ENCODE results near the gene ST3GAL5. TPM values are rescaled to one million over a fixed set of nuclear protein-coding genes. Genes with fewer than 3 reads are reported as not detected.

Gene ST3GAL5
- total RNA-seq, 2 experiments from 2014 or later, result 9.6 to 11.5 TPM

DNA sequence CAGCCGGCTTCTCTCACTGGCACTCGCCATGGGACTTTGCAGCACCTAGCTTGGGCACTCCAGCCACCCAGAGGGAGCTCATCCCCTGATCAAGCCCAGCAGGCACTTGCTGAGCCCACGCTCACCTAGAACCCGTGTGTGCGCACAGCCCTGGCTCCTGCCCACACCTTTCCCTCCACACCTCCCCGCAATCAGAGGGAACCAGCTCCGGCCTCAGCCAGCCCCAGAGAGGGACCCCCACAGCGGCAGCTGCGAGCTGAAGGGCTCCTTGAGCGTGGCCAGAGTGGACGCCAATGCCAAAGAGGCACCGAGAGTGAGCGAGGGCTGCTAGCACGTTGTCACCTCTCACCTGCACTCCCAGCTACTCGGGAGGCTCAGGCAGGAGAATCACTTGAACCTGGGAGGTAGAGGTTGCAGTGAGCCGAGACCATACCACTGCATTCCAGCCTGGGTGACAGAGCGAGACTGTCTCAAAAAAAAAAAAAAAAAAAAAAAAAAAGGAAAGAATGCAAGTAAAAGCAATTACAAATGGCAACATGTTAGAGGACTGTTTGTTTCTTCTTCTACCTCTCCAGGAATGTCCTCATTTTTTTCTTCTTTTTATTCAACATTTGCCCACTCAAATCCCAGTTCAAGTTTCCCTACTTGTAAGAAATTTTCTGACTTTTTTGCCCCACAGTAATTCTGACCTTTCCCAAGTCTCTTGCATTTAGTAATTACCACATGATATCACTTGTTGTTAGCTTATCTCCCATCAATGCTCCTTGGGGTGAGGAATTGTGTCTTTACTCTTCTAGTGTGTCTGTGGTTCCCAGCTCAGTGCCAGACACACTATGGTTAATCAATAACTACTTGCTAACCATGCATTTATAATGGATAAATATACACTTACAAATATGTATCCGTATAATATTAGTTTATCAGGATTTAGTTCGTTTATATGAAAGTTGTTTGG lies 40.6 kb upstream of the ST3GAL5 start:
- H3K27me3 Mint-ChIP-seq, result peaks cover 2% of the 10 kb centered on the region
- H3K36me3 Mint-ChIP-seq, result no peaks in the 10 kb centered on the region
- H3K9me3 Mint-ChIP-seq, result no peaks in the 10 kb centered on the region
- H3K4me3 Mint-ChIP-seq, result no peak overlapping the region
- DNase-seq, result no peak
- H3K4me1 Mint-ChIP-seq (ENCODE audit: low read depth), result peaks cover 15% of the 10 kb centered on the region
- POLR2A ChIA-PET, result interaction anchor here (1.3 kb wide), 1 partner anchor 10 kb away, joined by 4 read pairs; no protein-coding TSS in a partner anchor
- H3K27ac Mint-ChIP-seq, result no peak overlapping the region
- CTCF ChIA-PET, result interaction anchor here (0.8 to 0.9 kb wide), 2 partner anchors 10 to 292 kb away, joined by 3 read pairs; no protein-coding TSS in a partner anchor
- intact Hi-C loops (cut with micrococcal nuclease), result no loop called here

DNA sequence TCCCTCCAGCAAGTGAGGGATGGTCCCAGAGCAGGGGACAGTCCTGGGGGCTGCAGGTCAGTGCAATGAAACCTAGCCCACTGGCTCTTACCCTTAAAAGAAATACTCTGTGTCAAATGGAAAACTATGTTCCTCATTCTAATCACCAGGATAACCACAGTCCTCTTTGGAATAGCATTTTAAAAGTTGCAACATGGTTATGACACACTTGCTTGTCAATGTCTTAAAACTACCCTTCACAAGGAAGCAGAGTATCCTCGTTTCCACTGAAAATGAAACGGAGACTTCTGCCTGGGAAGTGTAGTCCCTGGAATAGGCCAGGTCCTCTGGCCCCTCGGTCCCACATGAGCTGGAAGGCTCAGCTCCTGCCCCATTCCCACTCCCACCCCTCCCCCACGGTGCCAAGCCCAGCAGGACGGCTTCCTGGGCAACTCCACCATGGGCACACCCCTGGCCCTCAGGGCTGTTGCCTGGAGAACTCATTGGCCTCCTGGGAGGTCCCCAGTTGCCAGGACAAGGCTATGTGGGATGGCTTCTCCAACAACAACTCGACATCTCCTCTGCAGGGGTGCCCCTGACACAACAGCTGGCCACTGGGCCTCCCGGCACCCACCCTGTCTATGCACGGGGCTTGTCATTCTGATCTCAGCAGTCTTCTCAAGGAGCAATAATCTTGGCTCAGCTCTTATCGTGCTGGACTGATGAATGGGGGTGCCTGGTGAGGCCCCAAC lies 38.3 kb upstream of the ST3GAL5 start:
- Mint-ChIP-seq H3K36me3 (no peaks in the 10 kb centered on the region), H3K27me3 (peaks cover 2% of the 10 kb centered on the region), H3K9me3 (no peaks in the 10 kb centered on the region), H3K27ac (no peak overlapping the region), H3K4me3 (no peak overlapping the region), H3K4me1 (ENCODE audit: low read depth) (peaks cover 2% of the 10 kb centered on the region)
- ChIA-PET CTCF (no interaction called here), POLR2A (no interaction called here)
- intact Hi-C loops (cut with micrococcal nuclease), result no loop called here
- DNase-seq, result no peak

DNA sequence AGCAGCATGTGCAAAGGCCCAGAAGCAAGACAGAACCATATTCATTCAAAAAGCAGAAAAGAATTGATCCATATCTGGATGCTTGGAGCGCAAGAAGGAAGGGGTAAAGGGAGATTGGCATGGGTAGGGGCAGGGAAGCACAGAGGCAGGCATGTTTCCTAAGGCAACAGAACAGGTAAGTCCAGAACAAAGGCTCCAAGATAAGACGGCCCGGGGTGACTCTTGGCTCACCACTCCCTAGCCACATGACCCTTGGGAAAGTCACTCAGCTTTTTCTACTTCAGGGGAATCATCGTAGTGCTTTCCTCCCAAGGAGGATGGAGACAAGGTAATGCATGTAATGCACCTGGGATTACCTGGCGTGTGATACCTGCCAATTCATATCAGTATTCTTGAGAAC lies 37.7 kb upstream of the ST3GAL5 start:
- DNase-seq, result no peak
- H3K9me3 Mint-ChIP-seq, result no peaks in the 10 kb centered on the region
- intact Hi-C loops (cut with micrococcal nuclease), result no loop called here
- peaks cover 2% of the 10 kb centered on the region for H3K4me1 Mint-ChIP-seq (ENCODE audit: low read depth)
- H3K4me3 Mint-ChIP-seq, result no peak overlapping the region
- H3K27me3 Mint-ChIP-seq, result peaks cover 2% of the 10 kb centered on the region
- CTCF ChIA-PET, result no interaction called here
- no peaks in the 10 kb centered on the region for H3K36me3 Mint-ChIP-seq
- H3K27ac Mint-ChIP-seq, result no peak overlapping the region
- POLR2A ChIA-PET, result no interaction called here

DNA sequence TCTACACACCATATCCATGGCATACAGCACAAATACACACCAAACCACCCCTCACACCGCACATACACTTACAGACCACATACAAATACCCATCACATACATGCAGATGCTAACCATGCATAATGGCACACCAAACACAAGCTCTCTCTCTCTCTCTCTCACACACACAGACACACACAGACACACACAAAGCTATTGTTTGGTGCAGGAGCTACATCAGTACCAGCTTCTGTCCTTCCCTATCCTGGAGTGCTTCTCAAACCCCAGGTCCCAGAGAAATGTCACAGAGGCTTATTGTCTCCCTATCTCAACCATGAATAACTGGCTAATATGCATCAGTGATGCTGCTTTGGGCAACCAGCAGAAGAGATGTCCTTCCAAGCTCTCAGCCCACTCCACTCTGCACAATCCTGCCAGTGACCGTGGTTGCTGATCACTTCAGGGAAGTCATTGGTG lies 36.5 kb upstream of the ST3GAL5 start:
- DNase-seq, result no peak
- H3K27me3 Mint-ChIP-seq, result peaks cover 2% of the 10 kb centered on the region
- ChIA-PET POLR2A (no interaction called here), CTCF (interaction anchor here (1.0 kb wide), 1 partner anchor 98 kb away, joined by 3 read pairs; no protein-coding TSS in a partner anchor)
- no peak overlapping the region for H3K4me3 Mint-ChIP-seq
- intact Hi-C loops (cut with micrococcal nuclease), result no loop called here
- H3K4me1 Mint-ChIP-seq (ENCODE audit: low read depth), result peaks cover 2% of the 10 kb centered on the region
- no peaks in the 10 kb centered on the region for H3K36me3 Mint-ChIP-seq
- H3K27ac Mint-ChIP-seq, result no peak overlapping the region
- no peaks in the 10 kb centered on the region for H3K9me3 Mint-ChIP-seq

DNA sequence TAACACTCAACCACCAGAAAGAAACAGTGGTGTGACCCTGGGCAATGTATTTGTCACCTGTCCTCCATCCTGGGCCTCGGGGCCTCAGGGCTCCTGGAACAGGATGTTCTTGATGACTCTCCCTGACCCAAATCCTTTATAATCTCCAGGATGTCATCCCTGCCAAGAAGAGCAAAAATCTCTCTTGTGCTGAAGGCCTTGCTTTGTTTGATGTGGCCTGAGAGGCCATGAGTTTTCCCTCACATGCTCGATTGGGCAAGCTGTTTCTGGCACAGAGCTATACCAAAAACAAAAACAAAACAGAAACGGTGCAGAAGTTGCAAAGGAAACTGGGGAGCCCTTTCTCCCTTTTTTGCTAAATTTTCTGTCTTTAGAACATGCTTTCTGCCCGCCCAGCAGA lies 35.7 kb upstream of the ST3GAL5 start:
- H3K9me3 Mint-ChIP-seq, result no peaks in the 10 kb centered on the region
- peaks cover 2% of the 10 kb centered on the region for H3K4me1 Mint-ChIP-seq (ENCODE audit: low read depth)
- ChIA-PET CTCF (interaction anchor here (0.7 to 1.0 kb wide), 3 partner anchors 14 to 112 kb away, joined by 3 read pairs; no protein-coding TSS in a partner anchor), POLR2A (no interaction called here)
- intact Hi-C loops (cut with micrococcal nuclease), result no loop called here
- DNase-seq, result no peak
- no peak overlapping the region for H3K27ac Mint-ChIP-seq
- no peak overlapping the region for H3K4me3 Mint-ChIP-seq
- H3K36me3 Mint-ChIP-seq, result no peaks in the 10 kb centered on the region
- H3K27me3 Mint-ChIP-seq, result peaks cover 2% of the 10 kb centered on the region

DNA sequence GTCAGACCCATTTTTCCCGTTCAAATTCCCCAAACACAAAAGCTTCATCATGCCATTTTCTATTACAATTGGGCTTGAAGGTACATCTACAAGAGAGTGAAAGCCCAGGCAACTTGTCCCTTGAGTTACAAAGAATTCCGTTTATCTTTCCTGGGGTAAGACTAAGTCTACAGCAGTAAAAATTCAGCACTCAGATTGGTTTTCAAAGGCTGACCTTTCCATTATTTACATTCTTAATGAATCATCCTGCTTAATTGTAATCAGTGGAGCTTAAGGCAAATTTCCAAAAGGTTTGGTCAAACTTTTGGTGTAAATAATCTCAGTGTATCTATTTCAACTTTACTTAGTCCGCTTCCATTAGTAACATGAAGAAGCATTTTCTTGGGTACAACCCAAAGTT lies 33.4 kb upstream of the ST3GAL5 start:
- Mint-ChIP-seq H3K4me1 (ENCODE audit: low read depth) (peaks cover 2% of the 10 kb centered on the region), H3K4me3 (no peak overlapping the region), H3K36me3 (no peaks in the 10 kb centered on the region), H3K9me3 (no peaks in the 10 kb centered on the region), H3K27me3 (peaks cover 4% of the 10 kb centered on the region), H3K27ac (no peak overlapping the region)
- intact Hi-C loops (cut with micrococcal nuclease), result no loop called here
- ChIA-PET POLR2A (interaction anchor here (0.7 kb wide), 1 partner anchor 94 kb away, joined by 3 read pairs; no protein-coding TSS in a partner anchor), CTCF (interaction anchor here (2.8 kb wide), 1 partner anchor 94 kb away, joined by 6 read pairs; no protein-coding TSS in a partner anchor)
- no peak for DNase-seq

DNA sequence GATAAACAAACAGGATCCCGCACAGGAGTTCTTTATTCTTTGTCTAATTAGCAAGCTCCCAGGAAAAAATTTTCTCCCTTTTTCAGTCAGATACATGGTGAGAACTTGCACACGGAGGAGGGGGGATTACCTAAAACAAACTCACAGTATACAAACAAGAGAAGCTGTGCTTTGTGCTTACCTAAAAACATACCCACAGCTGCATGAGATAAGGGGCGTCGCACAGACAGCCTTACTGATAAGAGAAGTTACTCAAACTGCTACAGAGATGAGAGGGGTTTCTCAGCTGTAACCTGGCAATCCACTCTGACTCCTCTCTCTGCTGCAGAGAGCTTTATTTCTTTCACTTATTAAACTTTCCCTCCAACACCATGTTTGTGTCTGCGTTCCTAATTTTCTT lies 32.9 kb upstream of the ST3GAL5 start:
- ChIA-PET POLR2A (interaction anchor here (0.7 kb wide), 1 partner anchor 94 kb away, joined by 3 read pairs; no protein-coding TSS in a partner anchor), CTCF (interaction anchor here (0.7 to 2.8 kb wide), 2 partner anchors 32 to 94 kb away, joined by 3 to 6 read pairs; no protein-coding TSS in a partner anchor)
- Mint-ChIP-seq H3K27ac (no peak overlapping the region), H3K4me1 (ENCODE audit: low read depth) (peaks cover 2% of the 10 kb centered on the region), H3K36me3 (no peaks in the 10 kb centered on the region), H3K4me3 (no peak overlapping the region), H3K27me3 (peaks cover 4% of the 10 kb centered on the region), H3K9me3 (no peaks in the 10 kb centered on the region)
- intact Hi-C loops (cut with micrococcal nuclease), result no loop called here
- no peak for DNase-seq

DNA sequence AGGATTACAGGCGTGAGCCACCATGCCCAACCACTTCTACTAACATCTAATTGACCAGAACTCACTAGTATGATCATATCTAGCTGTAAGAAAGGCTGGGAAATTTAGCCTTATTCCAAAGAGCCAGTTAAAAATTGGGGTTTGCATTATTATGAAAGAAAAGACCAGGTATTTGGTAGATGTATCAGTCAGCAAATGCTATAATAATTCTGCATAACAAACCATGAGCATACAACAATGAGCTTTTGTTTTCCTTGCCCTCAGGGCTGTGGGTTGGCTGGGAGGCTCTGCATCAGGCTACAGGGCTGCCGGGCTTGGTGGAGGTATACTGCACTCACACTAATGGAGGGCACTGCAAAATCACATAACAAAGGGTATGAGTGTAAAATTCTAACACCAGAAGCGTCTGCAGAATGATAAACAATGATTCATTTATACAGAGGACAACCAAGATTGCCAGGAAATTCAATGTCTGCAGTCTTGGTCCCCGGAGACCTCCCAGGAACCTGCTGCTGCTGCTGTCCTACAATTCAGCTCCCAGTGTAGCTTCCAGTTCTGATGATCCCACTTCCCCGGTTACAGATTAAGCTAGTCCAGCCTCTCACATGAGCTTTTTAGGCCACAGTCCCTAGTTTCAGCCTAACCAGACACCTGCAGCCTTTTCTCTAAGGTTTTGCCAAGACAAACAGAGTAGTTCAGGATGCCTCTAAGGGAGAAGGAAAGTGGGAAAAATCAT lies 32.2 kb upstream of the ST3GAL5 start:
- POLR2A ChIA-PET, result interaction anchor here (0.7 kb wide), 1 partner anchor 93 kb away, joined by 3 read pairs; no protein-coding TSS in a partner anchor
- Mint-ChIP-seq H3K36me3 (no peaks in the 10 kb centered on the region), H3K9me3 (no peaks in the 10 kb centered on the region), H3K4me3 (no peak overlapping the region), H3K27me3 (peaks cover 2% of the 10 kb centered on the region), H3K4me1 (ENCODE audit: low read depth) (peaks cover 2% of the 10 kb centered on the region), H3K27ac (no peak overlapping the region)
- no peak for DNase-seq
- intact Hi-C loops (cut with micrococcal nuclease), result no loop called here
- CTCF ChIA-PET, result interaction anchor here (0.7 to 2.8 kb wide), 3 partner anchors 31 to 120 kb away, joined by 3 to 6 read pairs (median 4); no protein-coding TSS in a partner anchor

DNA sequence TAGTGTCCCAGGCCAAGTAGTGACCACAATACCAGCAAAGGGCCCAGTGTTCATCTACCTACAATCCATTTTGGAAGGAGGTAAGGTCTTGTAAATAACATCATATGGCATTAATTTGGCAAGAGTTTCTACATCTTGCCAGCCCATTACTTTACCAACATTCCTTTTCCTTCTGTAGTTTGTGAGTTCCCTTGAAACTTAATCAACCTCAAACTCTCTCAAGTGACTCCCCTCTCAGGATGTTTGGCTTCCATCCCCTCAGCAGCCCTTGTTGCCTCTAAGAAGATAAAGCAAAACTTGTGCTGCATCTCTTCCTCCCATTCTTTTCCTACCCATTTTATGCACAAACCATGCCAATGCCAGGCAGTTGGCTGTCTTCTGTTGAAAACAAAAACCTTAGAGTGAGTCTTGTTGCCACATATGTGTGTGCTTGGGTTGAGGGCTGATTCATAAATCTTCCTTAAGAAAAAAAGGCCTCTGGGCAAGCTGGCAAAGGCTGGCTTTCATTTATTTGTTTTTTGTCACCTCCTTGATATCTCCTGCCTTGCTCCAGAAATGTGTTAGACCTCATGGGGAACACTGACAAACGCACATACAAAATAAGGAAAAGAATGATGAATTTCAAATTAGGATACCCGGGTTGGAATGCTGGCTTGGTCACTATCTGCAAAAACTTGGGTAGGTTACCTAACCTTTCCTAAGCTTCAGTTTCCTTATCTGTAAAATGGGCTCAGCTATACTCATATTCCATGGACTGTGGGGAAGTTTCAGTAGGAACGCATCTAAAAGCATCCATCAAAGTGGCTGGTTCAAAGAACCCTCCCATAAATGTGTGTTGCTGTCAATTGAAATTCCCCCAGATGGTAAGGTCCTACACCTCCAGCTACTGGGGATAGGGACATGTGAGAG lies 29.4 kb upstream of the ST3GAL5 start:
- Mint-ChIP-seq H3K4me1 (ENCODE audit: low read depth) (no peaks in the 10 kb centered on the region), H3K9me3 (no peaks in the 10 kb centered on the region), H3K36me3 (no peaks in the 10 kb centered on the region), H3K27me3 (peaks cover 2% of the 10 kb centered on the region), H3K4me3 (no peak overlapping the region), H3K27ac (no peak overlapping the region)
- intact Hi-C loops (cut with micrococcal nuclease), result no loop called here
- CTCF ChIA-PET, result no interaction called here
- no peak for DNase-seq
- POLR2A ChIA-PET, result interaction anchor here (1.0 kb wide), 1 partner anchor 18 kb away, joined by 3 read pairs; no protein-coding TSS in a partner anchor

DNA sequence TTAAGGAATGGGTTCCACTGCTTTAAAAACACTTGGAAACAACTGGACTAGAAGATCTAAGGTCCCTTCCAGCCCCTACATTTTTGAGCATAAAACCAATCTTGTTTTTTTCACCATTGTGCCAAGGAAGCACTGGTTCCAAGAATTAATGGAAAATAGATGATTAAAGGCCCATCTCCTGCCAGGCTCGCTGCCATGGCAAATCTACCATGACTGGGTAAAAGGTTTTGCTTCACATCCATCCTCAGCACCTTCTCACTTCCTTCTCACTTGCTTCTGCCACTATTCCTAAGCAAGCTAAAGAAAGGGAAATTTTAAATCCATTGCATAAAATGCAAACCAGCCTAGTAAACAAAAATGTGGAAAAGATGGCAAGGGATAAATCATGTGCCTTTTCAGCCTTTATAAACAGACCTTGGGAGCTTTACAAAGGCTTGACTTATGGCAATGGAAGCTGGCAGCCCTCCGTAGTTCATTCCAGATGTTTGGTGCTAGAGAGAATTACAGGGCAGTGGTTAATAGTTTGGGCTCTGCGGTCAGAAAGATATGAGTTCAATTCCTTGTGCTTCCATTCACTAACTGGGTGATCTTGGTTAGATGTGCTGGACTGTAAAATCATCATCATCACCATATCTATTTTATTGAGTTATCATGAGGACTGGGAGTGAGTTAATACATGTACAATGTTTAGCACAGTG lies 27.0 kb upstream of the ST3GAL5 start:
- no peaks in the 10 kb centered on the region for H3K36me3 Mint-ChIP-seq

More for the DNA sequence above, 27.0 kb upstream of the ST3GAL5 start:
- Mint-ChIP-seq H3K4me3 (no peak overlapping the region), H3K4me1 (ENCODE audit: low read depth) (peaks cover 5% of the 10 kb centered on the region), H3K27me3 (peaks cover 2% of the 10 kb centered on the region), H3K27ac (no peak overlapping the region), H3K9me3 (no peaks in the 10 kb centered on the region)
- intact Hi-C loops (cut with micrococcal nuclease), result no loop called here
- ChIA-PET CTCF (no interaction called here), POLR2A (no interaction called here)
- no peak for DNase-seq
